ENCODE results near the gene PLP2. TPM values are rescaled to one million over a fixed set of nuclear protein-coding genes. Genes with fewer than 3 reads are reported as not detected.
"Not testable (repeated sequence)": the region's sequence is repeated elsewhere in the genome, so short reads cannot be mapped to it uniquely, and the experiment has no call there.

The PLP2 gene
- total RNA-seq, result 97.4 and 100 TPM in 2 replicates
- long read RNA-seq, transcript PLP2-202 (5 exons, 1,079 nt), result major isoform, 16 of 18 reads
- long read RNA-seq, partial matches to known transcripts, result 0 of 18 reads
- long read RNA-seq, other reads (novel, unspliced or antisense), result 1 of 18 reads

GRCh38 chrX:49171752-49172279 lies at the start of gene PLP2:
Gene PLP2 (plus strand): TSS chrX:49171898. CDS start chrX:49172001, 103 bp downstream.
- Mint-ChIP-seq H3K4me1 (ENCODE audit: unreplicated experiment) (peaks cover 22% of the 10 kb centered on the region), H3K36me3 (ENCODE audit: unreplicated experiment) (peaks cover 14% of the 10 kb centered on the region), H3K9me3 (ENCODE audit: unreplicated experiment) (no peaks in the 10 kb centered on the region), H3K27ac (ENCODE audit: unreplicated experiment) (peak within 1 kb of the TSS; percentile 86), H3K27me3 (ENCODE audit: unreplicated experiment) (no peaks in the 10 kb centered on the region), H3K4me3 (ENCODE audit: unreplicated experiment) (peak within 1 kb of the TSS; percentile 86)
- TF ChIP-seq, protein P1, sequence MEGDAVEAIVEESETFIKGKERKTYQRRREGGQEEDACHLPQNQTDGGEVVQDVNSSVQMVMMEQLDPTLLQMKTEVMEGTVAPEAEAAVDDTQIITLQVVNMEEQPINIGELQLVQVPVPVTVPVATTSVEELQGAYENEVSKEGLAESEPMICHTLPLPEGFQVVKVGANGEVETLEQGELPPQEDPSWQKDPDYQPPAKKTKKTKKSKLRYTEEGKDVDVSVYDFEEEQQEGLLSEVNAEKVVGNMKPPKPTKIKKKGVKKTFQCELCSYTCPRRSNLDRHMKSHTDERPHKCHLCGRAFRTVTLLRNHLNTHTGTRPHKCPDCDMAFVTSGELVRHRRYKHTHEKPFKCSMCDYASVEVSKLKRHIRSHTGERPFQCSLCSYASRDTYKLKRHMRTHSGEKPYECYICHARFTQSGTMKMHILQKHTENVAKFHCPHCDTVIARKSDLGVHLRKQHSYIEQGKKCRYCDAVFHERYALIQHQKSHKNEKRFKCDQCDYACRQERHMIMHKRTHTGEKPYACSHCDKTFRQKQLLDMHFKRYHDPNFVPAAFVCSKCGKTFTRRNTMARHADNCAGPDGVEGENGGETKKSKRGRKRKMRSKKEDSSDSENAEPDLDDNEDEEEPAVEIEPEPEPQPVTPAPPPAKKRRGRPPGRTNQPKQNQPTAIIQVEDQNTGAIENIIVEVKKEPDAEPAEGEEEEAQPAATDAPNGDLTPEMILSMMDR (IDR thresholded peaks at IDR 0.05), result no peak
- no peak for DNase-seq (ENCODE audit: extremely low spot score, unreplicated experiment)

- TF ChIP-seq, protein P1 (IDR thresholded peaks at IDR 0.05), result no peak
- peaks cover 4% of the 10 kb centered on the region for H3K4me1 Mint-ChIP-seq (ENCODE audit: unreplicated experiment)
- peak overlapping the region; percentile 96 for H3K4me3 Mint-ChIP-seq (ENCODE audit: unreplicated experiment)
- no peak for DNase-seq (ENCODE audit: extremely low spot score, unreplicated experiment)
- H3K36me3 Mint-ChIP-seq (ENCODE audit: unreplicated experiment), result peaks cover 3% of the 10 kb centered on the region
- H3K27ac Mint-ChIP-seq (ENCODE audit: unreplicated experiment), result peak overlapping the region; percentile 94
- peaks cover 5% of the 10 kb centered on the region for H3K9me3 Mint-ChIP-seq (ENCODE audit: unreplicated experiment)
- H3K27me3 Mint-ChIP-seq (ENCODE audit: unreplicated experiment), result no peaks in the 10 kb centered on the region
Observed at GRCh38 chrX:49122499-49122898, 49.2 kb upstream of the PLP2 start.

DNA sequence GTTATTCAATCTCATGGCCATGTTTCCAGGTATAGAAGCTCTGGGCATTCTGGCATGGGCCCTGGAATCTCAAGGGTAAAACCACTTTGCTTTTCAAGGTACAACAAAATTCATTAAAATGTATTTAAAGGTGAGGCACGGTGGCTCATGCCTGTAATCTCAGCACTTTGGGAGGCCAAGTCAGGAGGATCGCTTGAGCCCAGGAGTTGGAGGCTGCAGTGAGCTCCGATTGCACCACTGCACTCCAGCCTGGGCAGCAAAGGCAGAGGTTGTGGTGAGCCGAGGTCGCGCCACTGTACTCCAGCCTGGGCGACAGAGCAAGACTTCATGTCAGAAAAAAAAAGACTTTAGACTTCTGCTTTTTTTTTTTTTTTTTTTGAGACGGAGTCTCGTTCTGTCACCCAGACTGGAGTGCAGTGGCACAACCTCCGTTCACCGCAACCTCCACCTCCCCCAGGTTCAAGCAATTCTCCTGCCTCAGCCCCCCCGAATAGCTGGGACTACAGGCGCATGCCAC lies 43.9 kb upstream of the PLP2 start:
- not testable (repeated sequence) for H3K4me3 Mint-ChIP-seq (ENCODE audit: unreplicated experiment); H3K9me3 Mint-ChIP-seq (ENCODE audit: unreplicated experiment); H3K27ac Mint-ChIP-seq (ENCODE audit: unreplicated experiment)

GRCh38 chrX:49129427-49129826 lies 42.3 kb upstream of the PLP2 start:
- DNase-seq (ENCODE audit: extremely low spot score, unreplicated experiment), result no peak
- H3K4me1 Mint-ChIP-seq (ENCODE audit: unreplicated experiment), result no peaks in the 10 kb centered on the region
- no peaks in the 10 kb centered on the region for H3K27me3 Mint-ChIP-seq (ENCODE audit: unreplicated experiment)
- no peaks in the 10 kb centered on the region for H3K9me3 Mint-ChIP-seq (ENCODE audit: unreplicated experiment)
- H3K4me3 Mint-ChIP-seq (ENCODE audit: unreplicated experiment), result no peak overlapping the region
- TF ChIP-seq, protein P1 (IDR thresholded peaks at IDR 0.05), result no peak
- H3K27ac Mint-ChIP-seq (ENCODE audit: unreplicated experiment), result no peak overlapping the region
- no peaks in the 10 kb centered on the region for H3K36me3 Mint-ChIP-seq (ENCODE audit: unreplicated experiment)

More for the DNA sequence above, 43.9 kb upstream of the PLP2 start:
- not testable (repeated sequence) for H3K27me3 Mint-ChIP-seq (ENCODE audit: unreplicated experiment); DNase-seq (ENCODE audit: extremely low spot score, unreplicated experiment); H3K36me3 Mint-ChIP-seq (ENCODE audit: unreplicated experiment); H3K4me1 Mint-ChIP-seq (ENCODE audit: unreplicated experiment)

- H3K9me3 Mint-ChIP-seq (ENCODE audit: unreplicated experiment); H3K27ac Mint-ChIP-seq (ENCODE audit: unreplicated experiment); H3K36me3 Mint-ChIP-seq (ENCODE audit: unreplicated experiment); H3K4me1 Mint-ChIP-seq (ENCODE audit: unreplicated experiment); H3K4me3 Mint-ChIP-seq (ENCODE audit: unreplicated experiment); DNase-seq (ENCODE audit: extremely low spot score, unreplicated experiment); H3K27me3 Mint-ChIP-seq (ENCODE audit: unreplicated experiment): not testable (repeated sequence)
Observed at GRCh38 chrX:49132275-49132674, 39.4 kb upstream of the PLP2 start.

GRCh38 chrX:49133759-49134158 lies 37.9 kb upstream of the PLP2 start:
- Mint-ChIP-seq H3K4me1 (ENCODE audit: unreplicated experiment) (no peaks in the 10 kb centered on the region), H3K27me3 (ENCODE audit: unreplicated experiment) (no peaks in the 10 kb centered on the region), H3K9me3 (ENCODE audit: unreplicated experiment) (peaks cover 5% of the 10 kb centered on the region), H3K4me3 (ENCODE audit: unreplicated experiment) (no peak overlapping the region), H3K27ac (ENCODE audit: unreplicated experiment) (no peak overlapping the region), H3K36me3 (ENCODE audit: unreplicated experiment) (no peaks in the 10 kb centered on the region)
- no peak for DNase-seq (ENCODE audit: extremely low spot score, unreplicated experiment)
- TF ChIP-seq, protein P1 (IDR thresholded peaks at IDR 0.05), result no peak
